Measurements from ENCODE around the gene ATL3.
"Not testable (repeated sequence)": the region's sequence is repeated elsewhere in the genome, so short reads cannot be mapped to it uniquely, and the experiment has no call there.

Gene ATL3

GRCh38 chr11:63592975-63593395 lies 78.2 kb downstream of the ATL3 start:
- H3K4me3 ChIP-seq (ENCODE audit: low read depth, low read length), result no peak overlapping the region
- peak; percentile 30 for DNase-seq (ENCODE audit: low read depth, low spot score)
- in situ Hi-C loops (cut with HindIII; ENCODE audit: low sequenced_read_pairs), result no loop called here
- TF ChIP-seq CTCF (IDR thresholded peaks at IDR 0.05; ENCODE audit: low read depth, low read length), result peak; percentile 78

DNA sequence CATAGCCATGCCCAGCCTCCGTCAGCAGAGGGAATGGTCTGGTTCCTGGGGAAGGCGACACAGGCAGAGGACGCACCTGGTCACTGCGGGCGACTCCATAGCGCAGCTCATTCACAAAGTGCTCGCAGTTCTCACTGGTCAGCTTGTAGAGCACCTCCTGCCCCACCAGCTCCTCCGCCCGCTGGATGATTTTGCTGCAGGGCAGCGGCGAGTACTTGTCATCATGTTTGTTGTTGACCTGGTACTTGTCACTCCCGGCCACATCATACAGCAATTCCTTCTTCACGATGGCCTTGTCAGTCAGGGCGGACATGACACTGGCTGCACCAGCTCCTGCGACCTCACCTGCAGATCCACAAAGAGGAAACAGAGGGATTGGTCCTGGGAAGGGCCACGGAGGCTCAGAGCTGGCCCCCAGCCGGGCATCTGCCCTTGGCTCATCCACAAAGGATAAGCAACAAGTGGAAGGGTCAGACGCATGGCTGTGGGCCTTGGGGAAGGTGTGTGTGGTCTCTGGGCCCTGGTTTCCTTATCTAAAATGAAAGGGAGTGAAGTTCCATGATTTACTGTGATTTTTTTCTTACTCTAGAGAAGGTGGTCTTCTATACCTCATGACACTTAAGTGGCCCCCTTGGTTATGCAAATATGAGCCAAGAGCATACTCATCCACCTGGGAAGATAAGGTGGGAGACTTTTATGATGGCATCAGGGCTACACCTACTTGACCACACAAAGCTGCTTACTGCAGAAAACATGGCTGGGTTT lies 81.0 kb downstream of the ATL3 start:
- no peak for TF ChIP-seq CTCF (IDR thresholded peaks at IDR 0.05; ENCODE audit: low read depth, low read length)
- DNase-seq (ENCODE audit: low read depth, low spot score), result no peak
- no peak overlapping the region for H3K4me3 ChIP-seq (ENCODE audit: low read depth, low read length)
- in situ Hi-C loops (cut with HindIII; ENCODE audit: low sequenced_read_pairs), result no loop called here

GRCh38 chr11:63589000-63589399 lies 82.2 kb downstream of the ATL3 start:
- in situ Hi-C loops (cut with HindIII; ENCODE audit: low sequenced_read_pairs), result no loop called here
- TF ChIP-seq CTCF (IDR thresholded peaks at IDR 0.05; ENCODE audit: low read depth, low read length), result no peak
- H3K4me3 ChIP-seq (ENCODE audit: low read depth, low read length), result no peak overlapping the region
- no peak for DNase-seq (ENCODE audit: low read depth, low spot score)

GRCh38 chr11:63586451-63587166 lies 84.6 kb downstream of the ATL3 start:
- DNase-seq (ENCODE audit: low read depth, low spot score), result no peak
- TF ChIP-seq CTCF (IDR thresholded peaks at IDR 0.05; ENCODE audit: low read depth, low read length), result no peak
- no peak overlapping the region for H3K4me3 ChIP-seq (ENCODE audit: low read depth, low read length)
- in situ Hi-C loops (cut with HindIII; ENCODE audit: low sequenced_read_pairs), result no loop called here

GRCh38 chr11:63583357-63583677 lies 87.9 kb downstream of the ATL3 start:
- no peak for DNase-seq (ENCODE audit: low read depth, low spot score)
- in situ Hi-C loops (cut with HindIII; ENCODE audit: low sequenced_read_pairs), result no loop called here
- no peak overlapping the region for H3K4me3 ChIP-seq (ENCODE audit: low read depth, low read length)
- TF ChIP-seq CTCF (IDR thresholded peaks at IDR 0.05; ENCODE audit: low read depth, low read length), result no peak

DNA sequence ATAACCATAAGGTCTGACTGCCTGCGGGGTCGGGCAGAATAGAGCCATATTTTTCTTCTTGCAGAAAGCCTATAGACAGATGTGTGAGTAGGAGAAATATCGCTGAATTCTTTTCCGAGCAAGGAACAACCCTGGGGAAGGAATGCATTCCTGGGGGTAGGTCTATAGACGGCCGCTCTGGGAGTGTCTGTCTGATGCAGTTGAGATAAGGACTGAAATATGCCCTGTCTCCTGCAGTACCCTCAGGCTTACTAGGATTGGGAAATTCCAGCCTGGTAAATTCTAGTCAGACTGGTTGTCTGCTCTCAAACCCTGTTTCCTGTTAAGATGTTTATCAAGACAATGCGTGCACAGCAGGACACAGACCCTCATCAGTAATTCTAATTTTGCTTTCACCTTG lies 90.0 kb downstream of the ATL3 start:
- H3K4me3 ChIP-seq (ENCODE audit: low read depth, low read length); in situ Hi-C loops (cut with HindIII; ENCODE audit: low sequenced_read_pairs); DNase-seq (ENCODE audit: low read depth, low spot score): not testable (repeated sequence)

- DNase-seq (ENCODE audit: low read depth, low spot score); H3K4me3 ChIP-seq (ENCODE audit: low read depth, low read length); in situ Hi-C loops (cut with HindIII; ENCODE audit: low sequenced_read_pairs): not testable (repeated sequence)
Measured at GRCh38 chr11:63578882-63579281, 92.3 kb downstream of the ATL3 start.

Data from astrocyte of the spinal cord (primary cell).